Stimulated activated CD4-positive, alpha-beta T cell treated with anti-CD3 and anti-CD28 coated beads, Interleukin-1b, Interleukin-23, amount 100 ng/mL, for 48 hours (primary cell): ENCODE results near the gene SPATC1L.
A peak's percentile ranks its signal among the peaks of the same experiment; 100 is the strongest.

Source experiments
- DNase-seq: peaks from one replicate; pipeline ENCODE4 v3.0.0-alpha.2; 2020

The SPATC1L gene

GRCh38 chr21:46160907-46161632 lies 23.2 kb downstream of the SPATC1L start:
- no peak for DNase-seq

- DNase-seq: no peak
These were observed 23.7 kb downstream of the SPATC1L start for GRCh38 chr21:46160657-46160906.

DNA sequence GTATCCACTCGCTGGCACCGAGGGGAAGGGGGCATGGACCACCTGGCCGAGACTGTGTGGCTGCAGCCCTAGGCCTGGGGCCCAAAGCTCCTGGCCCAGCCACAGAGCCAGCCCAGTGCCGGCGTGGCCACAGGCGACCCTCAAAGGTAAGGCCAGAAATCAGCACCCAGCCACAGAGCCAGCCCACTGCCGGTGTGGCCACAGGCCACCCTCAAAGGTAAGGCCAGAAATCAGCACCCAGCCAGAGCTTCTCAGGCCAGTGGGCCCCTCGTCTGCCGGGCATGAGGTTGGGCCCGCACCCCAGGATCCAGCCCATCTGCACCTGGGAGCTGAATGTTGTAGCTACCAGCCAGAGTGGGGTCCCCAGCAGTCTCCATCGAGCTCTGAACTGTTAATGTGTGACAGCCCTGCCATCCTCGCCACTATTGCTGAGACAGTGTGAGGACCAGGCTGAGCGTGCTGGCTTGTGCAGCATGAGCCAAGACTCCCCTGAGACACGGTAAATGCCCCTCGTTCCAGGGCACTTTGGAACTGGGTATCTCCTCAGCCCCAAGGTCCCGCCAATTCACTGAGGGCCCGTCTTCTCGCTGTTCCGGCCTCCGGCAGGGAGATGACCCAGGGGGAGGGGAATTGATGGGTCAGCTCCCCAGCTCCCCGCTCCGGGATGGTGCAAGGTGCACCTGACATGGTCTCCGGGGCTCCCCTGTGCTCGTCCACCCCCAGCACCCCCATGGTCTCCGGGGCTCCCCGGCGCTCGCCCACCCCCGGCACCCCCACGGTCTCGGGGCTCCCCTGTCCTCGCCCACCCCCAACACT lies 24.2 kb downstream of the SPATC1L start:
- no peak for DNase-seq

DNA sequence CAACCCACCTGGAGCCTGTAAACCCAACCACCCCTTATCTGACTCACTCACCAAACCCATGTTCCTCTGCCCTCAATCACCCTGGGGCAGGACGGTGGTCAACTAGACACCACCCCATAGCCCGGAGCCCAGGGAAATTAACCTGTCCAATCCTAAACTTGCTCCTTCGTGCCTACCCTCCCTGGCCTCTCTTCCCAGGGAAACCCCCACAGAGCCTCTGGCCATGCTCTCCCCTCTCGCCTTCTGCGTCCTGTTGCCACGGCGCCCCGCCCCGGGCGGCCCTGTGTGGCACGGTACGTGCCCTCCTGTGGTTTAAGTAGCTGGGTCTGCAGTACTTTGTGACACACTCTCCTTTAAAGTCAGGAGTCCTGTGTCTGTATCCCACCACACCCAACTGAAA lies 24.9 kb downstream of the SPATC1L start:
- DNase-seq: no peak

- DNase-seq: no peak
These were observed 25.5 kb downstream of the SPATC1L start for GRCh38 chr21:46158666-46159300.

DNA sequence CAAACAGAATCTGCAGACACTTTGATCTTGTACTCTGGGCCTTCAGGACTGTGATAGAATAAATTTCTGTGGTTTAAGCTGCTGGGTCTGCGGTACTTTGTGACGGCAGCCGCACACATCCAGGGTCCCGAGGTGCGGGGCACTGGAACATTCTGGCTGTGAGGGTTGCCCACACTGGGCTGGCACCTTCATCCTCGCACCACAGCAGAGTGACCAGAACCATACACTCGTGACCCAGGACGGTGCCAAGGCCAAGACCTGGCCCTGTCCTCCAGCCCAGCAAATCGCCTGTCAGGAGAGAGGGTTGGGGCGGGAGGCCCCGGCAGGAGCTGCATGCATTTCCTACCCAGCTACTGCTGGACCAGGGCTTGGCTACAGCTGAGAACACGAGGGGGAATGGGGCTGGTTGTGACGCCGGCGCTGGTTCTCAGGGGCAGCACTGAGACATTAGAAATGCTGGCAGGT lies 26.2 kb downstream of the SPATC1L start:
- no peak for DNase-seq

- no peak for DNase-seq
These were observed 26.8 kb downstream of the SPATC1L start for GRCh38 chr21:46157396-46157986.

DNA sequence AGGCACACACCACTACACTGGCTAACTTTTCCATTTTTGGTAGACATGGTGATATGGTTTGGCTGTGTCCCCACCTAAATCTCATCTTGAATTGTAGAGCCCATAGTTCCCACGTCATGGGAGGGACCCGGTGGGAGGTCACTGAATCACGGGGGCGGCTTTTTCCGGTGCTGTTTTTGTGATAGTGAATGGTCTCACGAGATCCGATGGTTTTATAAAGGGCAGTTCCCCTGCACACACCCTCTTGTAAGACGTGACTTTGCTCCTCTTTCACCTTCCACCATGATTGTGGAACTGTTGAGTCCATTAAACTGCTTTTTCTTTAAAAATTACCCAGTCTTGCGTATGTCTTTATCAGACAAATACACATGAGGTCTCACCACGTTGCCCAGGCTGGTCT lies 27.6 kb downstream of the SPATC1L start:
- DNase-seq: no peak

DNA sequence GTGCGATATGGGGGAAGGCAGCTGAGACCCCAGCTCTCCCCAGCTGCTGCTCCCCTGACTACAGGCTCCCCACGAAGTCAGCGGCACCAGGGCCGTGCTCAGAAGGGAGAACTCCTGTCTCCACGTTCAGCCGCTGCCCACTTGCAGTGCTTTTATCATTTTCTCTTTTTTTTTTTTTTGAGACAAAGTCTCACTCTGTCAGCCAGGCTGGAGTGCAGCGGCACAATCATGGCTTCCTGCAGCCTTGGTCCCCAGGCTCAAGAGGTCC lies 27.9 kb downstream of the SPATC1L start:
- no peak for DNase-seq

DNA sequence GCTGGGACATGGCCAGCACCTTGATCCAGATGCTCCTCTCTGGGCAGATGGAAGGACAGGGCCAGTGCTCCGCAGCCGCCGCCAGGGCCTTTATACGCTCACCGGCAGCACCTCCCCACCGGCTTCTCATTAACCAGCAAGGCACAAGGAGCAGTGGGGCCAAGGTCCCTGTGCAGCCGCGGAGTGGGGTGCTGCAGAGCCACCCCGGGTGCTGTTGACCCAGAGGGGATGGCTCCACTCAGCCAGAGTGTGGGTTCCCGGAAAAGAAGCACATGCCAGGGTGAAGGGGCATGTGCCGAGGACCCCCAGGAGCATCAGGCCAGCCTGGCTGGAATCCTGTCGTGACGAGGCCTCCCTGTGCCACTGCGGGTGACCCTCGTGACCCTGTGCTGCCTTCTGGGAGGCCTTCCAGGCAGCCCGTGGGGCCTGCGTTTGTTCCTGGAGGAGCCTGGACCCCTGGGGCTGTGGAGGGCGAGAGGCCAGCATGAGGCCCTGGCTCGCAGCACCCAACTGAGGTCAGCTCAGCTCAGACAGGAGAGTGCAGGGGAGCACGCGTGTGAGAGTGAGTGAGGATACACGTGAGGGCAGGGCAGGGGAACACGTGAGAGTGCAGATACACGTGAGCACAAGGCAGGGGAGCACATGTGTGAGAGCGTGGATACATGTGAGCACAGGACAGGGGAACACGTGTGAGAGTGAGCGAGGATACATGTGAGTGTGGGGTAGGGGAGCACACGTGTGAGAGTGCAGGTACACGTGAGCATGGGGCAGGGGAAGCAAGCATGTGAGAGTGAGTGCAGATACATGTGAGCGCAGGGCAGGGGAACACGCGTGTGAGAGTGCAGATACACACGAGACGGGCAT lies 28.5 kb downstream of the SPATC1L start, which contains the start of gene FTCD:
TSS of gene FTCD (minus strand) at position 66 of the 864 bp plus-strand sequence. CDS start at position 10, 56 bp downstream.
- DNase-seq: no peak

- no peak for DNase-seq
These were observed 29.2 kb downstream of the SPATC1L start for GRCh38 chr21:46154955-46155513.

- no peak for DNase-seq
These were observed 29.9 kb downstream of the SPATC1L start for GRCh38 chr21:46154155-46154954.

GRCh38 chr21:46153247-46154154 lies 30.8 kb downstream of the SPATC1L start:
- DNase-seq: peak; percentile 58

GRCh38 chr21:46152927-46153246 lies 31.4 kb downstream of the SPATC1L start:
- DNase-seq: peak; percentile 1

DNA sequence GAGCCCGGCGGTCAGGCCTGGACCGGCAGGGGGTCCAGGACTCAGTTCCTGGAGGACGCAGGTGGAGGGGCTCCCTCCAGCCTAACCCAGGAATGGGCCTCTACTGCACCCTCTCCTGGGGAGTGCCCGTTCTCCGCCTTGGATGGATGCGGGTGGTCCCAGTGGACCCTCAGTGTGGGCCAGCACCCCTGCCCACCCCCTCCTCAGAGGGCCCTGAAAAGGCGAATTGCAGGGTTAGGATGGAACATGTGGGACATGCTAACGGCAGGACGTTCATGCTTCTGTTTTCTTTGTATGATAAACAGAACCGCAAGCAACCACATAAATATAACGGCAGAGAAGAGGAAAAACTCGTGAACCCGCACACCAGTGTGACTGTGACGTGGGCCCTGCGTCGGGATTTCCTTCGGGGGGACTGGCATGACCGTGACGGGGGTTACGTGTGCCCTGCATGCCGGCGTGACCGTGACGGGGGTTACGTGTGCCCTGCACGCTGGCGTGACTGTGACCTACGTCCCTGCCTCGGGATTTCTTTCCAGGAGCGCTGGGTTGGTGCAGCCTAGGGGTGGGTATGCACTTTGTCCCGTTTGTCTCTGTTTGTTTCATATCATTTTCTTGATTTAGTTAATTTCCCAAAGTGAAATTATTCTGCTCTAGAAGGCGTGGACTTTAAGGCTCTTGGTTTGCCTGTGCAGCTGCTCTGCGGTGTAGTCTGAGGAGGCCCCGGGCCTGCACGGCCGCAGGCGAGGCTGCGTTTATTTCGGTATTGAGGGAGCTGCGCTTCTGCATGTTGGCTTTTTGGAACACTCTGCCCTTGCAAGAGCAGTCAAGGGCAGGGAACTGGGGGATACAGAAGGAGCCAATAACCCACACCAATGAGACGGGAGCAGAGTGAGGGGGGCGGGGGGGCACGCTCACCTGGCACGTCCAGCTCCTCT lies 32.0 kb downstream of the SPATC1L start:
- DNase-seq: no peak

- peak; percentile 1 for DNase-seq
These were observed 32.8 kb downstream of the SPATC1L start for GRCh38 chr21:46151261-46151988.

GRCh38 chr21:46150491-46151121 lies 33.7 kb downstream of the SPATC1L start:
- DNase-seq: no peak

DNA sequence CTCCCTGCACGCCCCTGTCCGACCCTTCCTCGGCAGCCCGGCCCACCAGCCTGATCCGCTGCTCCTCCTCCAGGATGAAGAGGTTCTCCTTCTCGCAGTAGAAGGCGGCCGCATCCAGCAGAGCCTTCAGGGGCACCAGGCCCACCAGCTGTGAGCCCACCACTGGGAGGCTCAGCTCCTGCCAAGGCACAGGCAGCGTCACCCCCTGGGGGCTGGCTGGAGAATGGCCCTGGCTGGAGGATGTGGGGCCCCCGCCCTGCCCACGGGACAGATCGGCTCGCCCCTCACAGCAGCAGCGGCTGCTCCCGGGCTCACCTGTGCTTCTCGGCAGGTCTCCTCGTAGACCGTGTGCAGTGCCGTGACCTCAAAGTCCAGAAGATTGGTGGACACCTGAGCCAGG lies 34.2 kb downstream of the SPATC1L start:
- no peak for DNase-seq
